GM15510 (cell line): ENCODE measurements around the gene BCKDHA.

Source experiments
- POLR2A ChIP-seq: IDR thresholded peaks from 3 replicates; pipeline ENCODE4 v1.6.1; 2011; ENCODE audit warnings: borderline replicate concordance; ENCODE audit not compliant: insufficient read length; ENCODE audit errors: extremely low read depth

The BCKDHA gene

GRCh38 chr19:41362143-41362847 is 35.3 kb upstream of the BCKDHA start:
- TF ChIP-seq POLR2A: no peak

DNA sequence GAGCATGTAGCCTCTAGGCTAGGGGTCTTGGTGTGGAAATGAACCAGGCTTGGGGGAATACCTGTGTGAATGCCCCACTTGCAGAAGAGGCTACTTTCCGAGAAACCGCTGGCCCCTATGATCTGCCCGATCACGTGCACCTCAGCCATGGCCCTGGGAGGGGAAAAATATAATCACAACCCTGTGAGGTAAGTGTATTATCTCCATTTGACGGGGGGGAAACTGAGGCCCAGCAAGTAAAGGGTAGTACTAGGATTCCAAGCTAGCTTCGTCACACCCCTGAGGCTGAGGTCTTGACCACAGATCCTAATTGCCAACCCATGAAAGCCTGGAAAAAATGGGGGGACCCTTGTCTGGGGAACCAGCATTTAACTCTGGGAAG is 34.3 kb upstream of the BCKDHA start:
- no peak for TF ChIP-seq POLR2A

GRCh38 chr19:41363753-41364523 is 33.7 kb upstream of the BCKDHA start, which contains the start of gene B9D2:
Gene B9D2 (minus strand): TSS chr19:41364149. CDS start chr19:41363519, 630 bp downstream.
- TF ChIP-seq POLR2A: peak; percentile 71

DNA sequence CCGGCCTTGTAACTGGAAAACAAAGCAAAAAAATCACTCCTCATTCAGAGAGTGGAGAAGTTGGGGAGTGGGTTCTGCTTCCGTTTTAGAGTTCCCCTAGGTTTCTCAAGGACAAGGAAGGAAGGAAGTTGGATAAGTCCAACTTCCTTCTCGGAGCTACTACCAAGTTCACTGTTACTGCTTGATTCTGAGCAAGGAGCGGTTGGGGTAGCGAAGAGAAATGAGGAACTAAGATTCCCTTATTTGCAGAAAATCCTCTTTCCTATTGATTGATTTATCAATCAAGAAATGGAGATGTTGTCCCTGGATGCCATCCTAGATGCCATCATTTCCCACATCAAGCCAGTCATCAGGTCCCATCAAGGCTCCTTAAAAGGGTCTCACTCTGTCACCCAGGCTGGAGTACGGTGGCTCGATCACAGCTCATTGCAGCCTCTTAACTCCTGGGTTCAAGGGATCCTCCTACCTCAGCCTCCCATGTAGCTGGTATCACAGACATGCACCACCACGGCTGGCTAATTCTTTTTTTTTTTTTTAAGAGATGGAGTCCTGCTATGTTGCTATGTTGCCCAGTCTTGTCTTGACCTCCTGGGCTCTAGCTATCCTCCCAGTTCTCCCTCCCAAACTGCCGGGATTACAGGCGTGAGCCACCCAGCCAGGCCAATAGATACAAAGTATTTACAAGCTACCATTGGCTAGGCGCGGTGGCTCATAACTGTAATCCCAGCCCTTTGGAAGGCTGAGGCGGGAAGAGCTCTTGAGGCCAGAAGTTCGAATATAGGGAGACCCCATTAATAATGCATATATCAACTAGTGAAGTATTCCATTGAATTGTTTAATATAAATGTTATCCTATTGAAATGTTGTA is 32.9 kb upstream of the BCKDHA start:
- TF ChIP-seq POLR2A: no peak

- TF ChIP-seq POLR2A: no peak
Measured at GRCh38 chr19:41366089-41366488, 31.5 kb upstream of the BCKDHA start.

DNA sequence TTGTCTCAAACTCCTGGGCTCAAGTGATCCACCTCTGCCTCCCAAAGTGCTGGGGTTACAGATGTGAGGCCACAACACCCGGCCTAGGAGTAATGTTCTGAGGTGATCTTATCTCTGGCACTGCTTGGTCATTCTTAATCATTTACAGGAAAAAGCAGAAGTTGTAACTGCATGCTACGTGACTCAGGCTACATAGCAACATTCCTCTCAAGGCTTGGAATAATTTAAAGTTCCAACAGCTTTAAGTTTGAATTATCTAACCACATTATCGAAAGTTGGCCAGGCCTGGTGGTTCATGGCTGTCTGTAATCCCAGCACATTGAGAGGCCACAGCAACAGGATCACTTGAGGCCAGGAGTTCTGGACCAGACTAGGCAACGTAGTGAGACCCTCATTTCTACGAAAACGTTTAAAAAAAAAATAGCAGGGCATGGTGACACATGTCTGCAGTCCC is 29.7 kb upstream of the BCKDHA start:
- TF ChIP-seq POLR2A: no peak

DNA sequence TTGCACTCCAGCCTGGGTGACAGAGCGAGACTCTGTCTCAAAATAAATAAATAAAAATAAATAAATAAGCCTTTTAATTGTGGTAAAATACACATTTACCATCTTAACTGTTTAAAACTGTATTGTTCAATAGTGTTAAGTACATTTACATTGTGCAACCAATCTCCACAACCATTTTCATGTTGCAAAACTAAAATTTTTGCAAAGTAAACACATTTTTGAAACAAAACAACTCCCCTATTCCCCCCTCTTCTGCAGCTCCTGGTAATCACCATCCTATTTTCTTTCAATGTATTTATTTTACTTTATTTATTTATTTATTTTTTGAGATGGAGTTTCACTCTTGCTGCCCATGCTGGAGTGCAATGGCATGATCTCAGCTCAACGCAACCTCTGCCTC is 27.8 kb upstream of the BCKDHA start:
- no peak for TF ChIP-seq POLR2A

GRCh38 chr19:41371541-41371940 is 26.1 kb upstream of the BCKDHA start:
- TF ChIP-seq POLR2A: no peak

GRCh38 chr19:41372501-41372900 is 25.1 kb upstream of the BCKDHA start:
- no peak for TF ChIP-seq POLR2A

- no peak for TF ChIP-seq POLR2A
Measured at GRCh38 chr19:41373993-41374392, 23.6 kb upstream of the BCKDHA start.

DNA sequence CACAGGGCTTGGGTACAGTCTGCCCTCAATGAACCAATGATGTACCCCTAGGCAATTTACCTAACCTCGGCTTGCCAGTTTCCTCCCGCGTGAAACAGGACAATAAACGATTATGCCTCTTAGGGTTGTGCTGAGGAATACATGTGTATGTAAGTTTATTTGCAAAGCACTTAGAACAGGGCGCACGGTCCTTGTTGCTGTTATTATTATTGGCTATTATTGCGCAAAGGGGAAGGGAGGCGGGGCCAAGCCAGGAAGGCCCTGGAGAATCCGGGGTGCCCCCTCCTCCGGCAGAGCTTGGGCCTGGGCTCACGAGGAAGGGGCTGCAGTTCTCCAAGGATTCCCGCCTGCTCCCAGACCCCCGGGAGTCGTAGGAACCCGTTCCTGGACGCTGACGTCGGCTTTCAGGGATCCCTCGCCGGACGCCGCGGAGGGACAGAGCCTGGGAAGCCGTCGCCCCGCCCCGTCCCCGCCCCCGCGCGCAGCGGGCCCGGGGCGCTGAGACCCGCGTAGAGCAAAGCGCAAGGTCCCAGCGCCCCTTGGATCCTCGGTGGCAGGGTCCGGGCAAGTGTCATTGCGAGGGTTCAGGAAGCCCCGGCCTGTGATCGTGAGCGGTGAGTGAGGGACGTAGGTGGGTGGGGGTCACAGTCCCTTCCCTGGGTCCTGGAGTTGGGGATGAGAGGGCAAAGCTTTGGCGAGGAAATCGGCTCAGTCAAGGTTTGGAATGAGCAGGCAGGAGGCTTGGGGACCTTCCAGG is 21.2 kb upstream of the BCKDHA start, which contains the start of gene TMEM91:
TMEM91 (plus strand) TSS at position 293 of the 757 bp plus-strand sequence. CDS start 1,777 bp downstream, outside the sequence.
- no peak for TF ChIP-seq POLR2A

- no peak for TF ChIP-seq POLR2A
Measured at GRCh38 chr19:41376998-41377365, 20.6 kb upstream of the BCKDHA start.

DNA sequence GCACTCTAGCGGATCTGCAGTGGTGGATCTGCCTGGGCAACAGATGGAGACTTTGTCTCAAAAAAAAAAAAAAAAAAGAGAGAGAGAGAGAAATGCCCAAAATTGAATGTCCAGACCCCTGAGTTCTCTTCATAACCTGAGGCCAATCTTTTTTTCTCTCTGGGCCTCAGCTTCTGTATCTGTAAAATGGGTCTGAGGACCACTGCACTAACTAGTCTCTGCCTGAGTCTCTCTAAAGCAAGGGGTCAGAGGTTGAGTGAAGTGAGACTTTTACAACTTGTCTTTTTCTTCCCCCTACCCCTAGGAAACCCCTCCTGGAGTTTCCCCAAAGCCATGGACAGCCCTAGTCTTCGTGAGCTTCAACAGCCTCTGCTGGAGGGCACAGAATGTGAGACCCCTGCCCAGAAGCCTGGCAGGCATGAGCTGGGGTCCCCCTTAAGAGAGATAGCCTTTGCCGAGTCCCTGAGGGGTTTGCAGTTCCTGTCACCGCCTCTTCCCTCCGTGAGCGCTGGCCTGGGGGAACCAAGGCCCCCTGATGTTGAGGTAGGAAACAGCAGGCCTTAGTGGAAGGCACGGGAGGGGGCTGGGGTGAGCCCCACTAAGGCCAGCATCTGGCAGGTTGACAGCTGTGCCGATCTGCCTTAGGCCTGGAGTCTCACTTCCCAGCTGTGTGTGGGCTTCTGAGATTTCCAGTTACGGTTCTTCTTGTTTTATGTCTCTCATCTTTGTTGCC is 19.5 kb upstream of the BCKDHA start:
- no peak for TF ChIP-seq POLR2A

- no peak for TF ChIP-seq POLR2A
Measured at GRCh38 chr19:41384351-41384750, 13.3 kb upstream of the BCKDHA start.

DNA sequence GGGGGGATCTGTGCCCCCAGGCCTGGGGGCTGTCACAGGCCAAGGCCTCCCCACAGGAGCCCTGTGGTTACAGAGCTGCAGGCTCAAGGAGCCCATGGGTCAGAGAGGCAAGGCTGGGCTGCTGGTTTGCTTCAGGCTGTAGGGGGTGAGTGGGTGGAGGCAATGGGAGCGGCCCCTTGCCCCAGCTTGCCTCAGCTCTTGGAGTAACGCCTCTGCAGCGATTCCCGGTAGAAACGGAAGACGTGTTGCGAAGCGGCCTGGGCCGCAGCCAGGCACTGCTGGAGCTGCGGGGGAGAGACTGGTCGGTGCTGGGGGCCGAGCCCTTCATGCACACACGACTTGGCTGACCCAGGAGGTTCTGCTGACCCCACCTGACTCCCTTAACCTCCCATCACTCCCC is 11.2 kb upstream of the BCKDHA start:
- no peak for TF ChIP-seq POLR2A

- TF ChIP-seq POLR2A: no peak
Measured at GRCh38 chr19:41391618-41392017, 6.0 kb upstream of the BCKDHA start.
